HEK293 (cell line): ENCODE measurements around the gene ABHD14A.
A peak's percentile ranks its signal among the peaks of the same experiment; 100 is the strongest.

ENCODE experiments used
- CTCF ChIA-PET: fragments of 350-600 bp; formaldehyde crosslinking; extraction: SDS; loops from one replicate; lab custom pipeline; 2021; ENCODE audit warnings: antibody characterized with exemption; lab: Yijun Ruan, JAX
- POLR2A ChIA-PET: fragments of 300-600 bp; formaldehyde crosslinking; extraction: SDS; loops from one replicate; lab custom pipeline; 2020; ENCODE audit warnings: antibody characterized with exemption, inconsistent platforms; lab: Yijun Ruan, JAX
- H3K27ac ChIP-seq: fragments of 200-500 bp; sonication (Bioruptor generic); 2 replicates; pipeline ENCODE4 v1.5.1; 2014; ENCODE audit warnings: low read depth, low read length, control low read depth, inconsistent platforms; ENCODE audit errors: extremely low read depth
- H3K36me3 ChIP-seq, 2 experiments: fragments of 200-500 bp in 1 of 2; sonication (Bioruptor generic) in 1 of 2; 1 replicate in 1 of 2; 2 replicates in 1 of 2; pipeline ENCODE4 v1.5.1; 2014 to 2017; ENCODE audit warnings: inconsistent platforms in 2 of 2, low read length in 2 of 2; ENCODE audit not compliant: control insufficient read depth in 2 of 2, insufficient read depth in 1 of 2
- H3K4me1 ChIP-seq: fragments of 200-500 bp; sonication (Bioruptor generic); 2 replicates; pipeline ENCODE4 v1.5.1; 2014; ENCODE audit warnings: mild to moderate bottlenecking, low read length, inconsistent platforms; ENCODE audit not compliant: control insufficient read depth, insufficient read depth
- H3K4me3 ChIP-seq: 2 replicates; pipeline ENCODE4 v1.5.1; 2011; ENCODE audit warnings: low read depth, mild to moderate bottlenecking, control low read depth, low read length, moderate library complexity
- H3K9me3 ChIP-seq: fragments of 200-500 bp; sonication (Bioruptor generic); 2 replicates; pipeline ENCODE4 v1.5.1; 2014; ENCODE audit warnings: low read depth, low read length, inconsistent platforms; ENCODE audit not compliant: control insufficient read depth, insufficient read depth
- GLIS2 ChIP-seq: fragments of 450-650 bp; formaldehyde crosslinking; IDR thresholded peaks from 2 replicates; pipeline ENCODE4 v1.5.1; 2016; ENCODE audit warnings: missing biosample characterization, missing genetic modification characterization
- HOXA7 ChIP-seq: sonication (generic); formaldehyde crosslinking; IDR thresholded peaks from 2 replicates; pipeline ENCODE4 v1.8.1; 2022; ENCODE audit warnings: missing genetic modification reagents, borderline replicate concordance
- HOXD13 ChIP-seq: sonication (generic); formaldehyde crosslinking; IDR thresholded peaks from 2 replicates; pipeline ENCODE4 v1.8.0; 2022; ENCODE audit warnings: missing genetic modification reagents, borderline replicate concordance
- IKZF3 ChIP-seq: fragments of 450-650 bp; IDR thresholded peaks from 2 replicates; pipeline ENCODE4 v1.5.0; 2018; ENCODE audit warnings: missing biosample characterization, mild to moderate bottlenecking, missing genetic modification characterization, moderate library complexity
- KLF1 ChIP-seq: fragments of 450-650 bp; formaldehyde crosslinking; IDR thresholded peaks from 2 replicates; pipeline ENCODE4 v1.5.1; 2016; ENCODE audit warnings: missing biosample characterization, missing genetic modification characterization
- KLF7 ChIP-seq: fragments of 450-650 bp; formaldehyde crosslinking; IDR thresholded peaks from 2 replicates; pipeline ENCODE4 v1.5.1; 2016; ENCODE audit warnings: missing biosample characterization, missing genetic modification characterization, borderline replicate concordance
- PRDM10 ChIP-seq: fragments of 450-650 bp; formaldehyde crosslinking; IDR thresholded peaks from 2 replicates; pipeline ENCODE4 v1.5.1; 2016; ENCODE audit warnings: missing biosample characterization, missing genetic modification characterization
- ZIC2 ChIP-seq: fragments of 450-650 bp; formaldehyde crosslinking; IDR thresholded peaks from 2 replicates; pipeline ENCODE4 v1.5.1; 2016; ENCODE audit warnings: missing biosample characterization, missing genetic modification characterization
- ZNF121 ChIP-seq: fragments of 450-650 bp; formaldehyde crosslinking; IDR thresholded peaks from 2 replicates; pipeline ENCODE4 v1.5.1; 2016; ENCODE audit warnings: missing biosample characterization, missing genetic modification characterization
- ZNF132 ChIP-seq: fragments of 450-650 bp; formaldehyde crosslinking; IDR thresholded peaks from 2 replicates; pipeline ENCODE4 v1.5.1; 2017; ENCODE audit warnings: missing biosample characterization, missing genetic modification characterization, borderline replicate concordance
- ZNF133 ChIP-seq: fragments of 450-650 bp; formaldehyde crosslinking; IDR thresholded peaks from 2 replicates; pipeline ENCODE4 v1.5.1; 2016; ENCODE audit warnings: missing biosample characterization, missing genetic modification characterization
- ZNF184 ChIP-seq: fragments of 450-650 bp; IDR thresholded peaks from 2 replicates; pipeline ENCODE4 v1.5.1; 2018; ENCODE audit warnings: missing biosample characterization, mild to moderate bottlenecking, missing genetic modification characterization
- ZNF202 ChIP-seq: fragments of 450-650 bp; formaldehyde crosslinking; IDR thresholded peaks from 2 replicates; pipeline ENCODE4 v1.5.1; 2016; ENCODE audit warnings: missing biosample characterization, missing genetic modification characterization, borderline replicate concordance
- ZNF211 ChIP-seq: fragments of 450-650 bp; formaldehyde crosslinking; IDR thresholded peaks from 2 replicates; pipeline ENCODE4 v1.5.1; 2016; ENCODE audit warnings: low read depth, missing biosample characterization, missing genetic modification characterization
- ZNF248 ChIP-seq: fragments of 450-650 bp; formaldehyde crosslinking; IDR thresholded peaks from 2 replicates; pipeline ENCODE4 v1.5.1; 2017; ENCODE audit warnings: missing biosample characterization, missing genetic modification characterization
- ZNF266 ChIP-seq: fragments of 450-650 bp; formaldehyde crosslinking; IDR thresholded peaks from 2 replicates; pipeline ENCODE4 v1.5.1; 2016; ENCODE audit warnings: missing biosample characterization, missing genetic modification characterization, low read depth
- ZNF324 ChIP-seq: fragments of 450-650 bp; formaldehyde crosslinking; IDR thresholded peaks from 2 replicates; pipeline ENCODE4 v1.5.1; 2016; ENCODE audit warnings: missing biosample characterization, missing genetic modification characterization
- ZNF394 ChIP-seq: fragments of 450-650 bp; formaldehyde crosslinking; IDR thresholded peaks from 2 replicates; pipeline ENCODE4 v1.5.1; 2016; ENCODE audit warnings: missing biosample characterization, missing genetic modification characterization, mild to moderate bottlenecking, moderate library complexity, borderline replicate concordance
- ZNF521 ChIP-seq: fragments of 450-650 bp; formaldehyde crosslinking; IDR thresholded peaks from 2 replicates; pipeline ENCODE4 v1.5.1; 2017; ENCODE audit warnings: missing biosample characterization, mild to moderate bottlenecking, missing genetic modification characterization
- ZNF571 ChIP-seq: fragments of 450-650 bp; formaldehyde crosslinking; IDR thresholded peaks from 2 replicates; pipeline ENCODE4 v1.5.0; 2017; ENCODE audit warnings: missing biosample characterization, missing genetic modification characterization
- ZNF600 ChIP-seq: fragments of 450-650 bp; formaldehyde crosslinking; IDR thresholded peaks from 2 replicates; pipeline ENCODE4 v1.5.1; 2016; ENCODE audit warnings: missing biosample characterization, missing genetic modification characterization
- ZNF624 ChIP-seq: fragments of 450-650 bp; formaldehyde crosslinking; IDR thresholded peaks from 2 replicates; pipeline ENCODE4 v1.5.1; 2017; ENCODE audit warnings: missing biosample characterization, missing genetic modification characterization
- ZNF626 ChIP-seq: fragments of 450-650 bp; sonication (Bioruptor Pico); formaldehyde crosslinking; IDR thresholded peaks from 2 replicates; pipeline ENCODE4 v1.5.1; 2018; ENCODE audit warnings: missing biosample characterization, missing genetic modification characterization, inconsistent platforms
- ZNF639 ChIP-seq: fragments of 450-650 bp; formaldehyde crosslinking; IDR thresholded peaks from 2 replicates; pipeline ENCODE4 v1.5.1; 2016; ENCODE audit warnings: missing biosample characterization, missing genetic modification characterization
- ZNF785 ChIP-seq: fragments of 450-650 bp; formaldehyde crosslinking; IDR thresholded peaks from 2 replicates; pipeline ENCODE4 v1.5.1; 2016; ENCODE audit warnings: missing biosample characterization, missing genetic modification characterization
- ZNF791 ChIP-seq: fragments of 450-650 bp; formaldehyde crosslinking; IDR thresholded peaks from 2 replicates; pipeline ENCODE4 v1.5.1; 2016; ENCODE audit warnings: missing biosample characterization, missing genetic modification characterization
- ZNF837 ChIP-seq: fragments of 450-650 bp; formaldehyde crosslinking; IDR thresholded peaks from 2 replicates; pipeline ENCODE4 v1.5.1; 2016; ENCODE audit warnings: missing biosample characterization, missing genetic modification characterization
- TF ChIP-seq, protein P1 (sequence below): fragments of 450-650 bp; formaldehyde crosslinking; IDR thresholded peaks from 2 replicates; pipeline ENCODE4 v1.5.1; 2016; ENCODE audit warnings: missing biosample characterization, missing genetic modification characterization
- TF ChIP-seq, protein P2 (sequence below): fragments of 450-650 bp; formaldehyde crosslinking; IDR thresholded peaks from 2 replicates; pipeline ENCODE4 v1.5.1; 2016; ENCODE audit warnings: missing biosample characterization, missing genetic modification characterization

ABHD14A gene

DNA sequence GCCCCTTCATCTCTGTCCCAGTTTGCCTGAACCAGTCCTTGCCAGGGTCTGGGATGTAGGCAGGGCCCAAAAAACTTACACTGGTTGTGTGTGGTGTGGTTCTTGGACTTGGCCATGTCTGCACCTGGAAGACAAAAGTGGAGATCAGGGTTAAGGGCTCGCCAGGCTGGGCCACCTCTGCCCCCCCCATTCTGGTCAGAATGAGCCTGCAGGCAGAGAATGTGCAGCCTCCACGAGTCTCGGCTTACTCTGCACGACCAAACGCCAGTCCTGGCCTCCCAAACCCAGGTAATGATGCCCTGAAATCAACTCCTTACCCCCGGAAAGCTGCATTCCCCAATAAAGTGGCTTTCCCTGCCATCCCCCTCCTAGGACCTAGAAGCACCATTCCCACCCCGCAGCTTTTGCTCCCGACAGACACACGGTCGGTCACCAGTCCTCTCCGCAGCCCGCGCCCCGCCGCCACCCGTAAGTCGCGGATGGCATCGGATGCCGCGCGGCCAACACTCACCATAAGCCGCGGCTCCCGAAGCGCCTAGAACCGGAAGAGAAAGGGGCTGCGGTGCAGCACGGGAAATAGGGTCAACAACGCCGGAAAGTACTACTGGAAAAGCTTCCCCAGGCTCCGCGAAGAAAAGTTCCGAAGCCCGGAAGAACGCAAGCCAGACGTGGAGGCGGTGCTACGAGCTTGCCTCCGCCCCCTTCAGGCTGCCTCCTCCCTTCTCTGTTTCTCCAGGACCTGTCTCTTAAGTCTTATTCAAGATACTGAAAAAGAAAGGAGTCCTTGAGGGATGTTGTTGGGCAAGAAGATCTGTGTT, 20.7 kb downstream of the ABHD14A start, which contains the start of gene RPL29:
Gene RPL29, minus strand, starts transcription at position 550 of the 818 bp plus-strand sequence. Its CDS starts 434 bp downstream, at position 116.
- Histone ChIP-seq H3K27ac (peak within 1 kb of the TSS; percentile 98), H3K9me3 (no peaks in the 10 kb centered on the region), H3K4me1 (no peaks in the 10 kb centered on the region), H3K36me3 (peaks cover 0 to 43% of the 10 kb centered on the region in 2 experiments; a peak in 2 of 3 replicates), H3K4me3 (peak within 1 kb of the TSS; percentile 100)
- ChIA-PET CTCF (interaction anchor here (1.0 to 1.1 kb wide), 2 partner anchors 10 to 14 kb away, joined by 3 read pairs; no protein-coding TSS in a partner anchor), POLR2A (interaction anchor here (0.5 to 2.6 kb wide), 19 partner anchors 9 to 497 kb away, joined by 3 to 47 read pairs (median 4); partner anchors contain the start of genes ABHD14B, ACY1, DUSP7 and PARP3)
- no peak for TF ChIP-seq ZIC2 (tag by site-specific recombination)
- TF ChIP-seq PRDM10, result peak; percentile 61; the same call in 1 of the 2 replicates
- no peak for TF ChIP-seq ZNF202 (tag by site-specific recombination)
- TF ChIP-seq HOXA7 (CRISPR knock-in tag), result no peak
- no peak for TF ChIP-seq KLF1 (tag by site-specific recombination)
- TF ChIP-seq, protein P1, sequence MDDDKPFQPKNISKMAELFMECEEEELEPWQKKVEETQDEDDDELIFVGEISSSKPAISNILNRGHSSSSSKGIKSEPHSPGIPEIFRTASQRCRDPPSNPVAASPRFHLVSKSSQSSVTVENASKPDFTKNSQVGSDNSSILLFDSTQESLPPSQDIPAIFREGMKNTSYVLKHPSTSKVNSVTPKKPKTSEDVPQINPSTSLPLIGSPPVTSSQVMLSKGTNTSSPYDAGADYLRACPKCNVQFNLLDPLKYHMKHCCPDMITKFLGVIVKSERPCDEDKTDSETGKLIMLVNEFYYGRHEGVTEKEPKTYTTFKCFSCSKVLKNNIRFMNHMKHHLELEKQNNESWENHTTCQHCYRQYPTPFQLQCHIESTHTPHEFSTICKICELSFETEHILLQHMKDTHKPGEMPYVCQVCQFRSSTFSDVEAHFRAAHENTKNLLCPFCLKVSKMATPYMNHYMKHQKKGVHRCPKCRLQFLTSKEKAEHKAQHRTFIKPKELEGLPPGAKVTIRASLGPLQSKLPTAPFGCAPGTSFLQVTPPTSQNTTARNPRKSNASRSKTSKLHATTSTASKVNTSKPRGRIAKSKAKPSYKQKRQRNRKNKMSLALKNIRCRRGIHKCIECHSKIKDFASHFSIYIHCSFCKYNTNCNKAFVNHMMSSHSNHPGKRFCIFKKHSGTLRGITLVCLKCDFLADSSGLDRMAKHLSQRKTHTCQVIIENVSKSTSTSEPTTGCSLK (tag by site-specific recombination), result no peak
- no peak for TF ChIP-seq ZNF121 (tag by site-specific recombination)
- TF ChIP-seq ZNF791 (tag by site-specific recombination), result no peak
- no peak for TF ChIP-seq ZNF266
- TF ChIP-seq ZNF626, result no peak
- TF ChIP-seq IKZF3 (tag by site-specific recombination), result no peak
- no peak for TF ChIP-seq ZNF184 (tag by site-specific recombination)
- TF ChIP-seq ZNF132, result no peak
- peak; percentile 10; the same call in 1 of the 2 replicates for TF ChIP-seq KLF7 (tag by site-specific recombination)
- TF ChIP-seq HOXD13 (CRISPR knock-in tag), result no peak
- TF ChIP-seq ZNF624 (tag by site-specific recombination), result no peak
- no peak for TF ChIP-seq ZNF571 (tag by site-specific recombination)
- TF ChIP-seq ZNF248, result no peak
- TF ChIP-seq, protein P2, sequence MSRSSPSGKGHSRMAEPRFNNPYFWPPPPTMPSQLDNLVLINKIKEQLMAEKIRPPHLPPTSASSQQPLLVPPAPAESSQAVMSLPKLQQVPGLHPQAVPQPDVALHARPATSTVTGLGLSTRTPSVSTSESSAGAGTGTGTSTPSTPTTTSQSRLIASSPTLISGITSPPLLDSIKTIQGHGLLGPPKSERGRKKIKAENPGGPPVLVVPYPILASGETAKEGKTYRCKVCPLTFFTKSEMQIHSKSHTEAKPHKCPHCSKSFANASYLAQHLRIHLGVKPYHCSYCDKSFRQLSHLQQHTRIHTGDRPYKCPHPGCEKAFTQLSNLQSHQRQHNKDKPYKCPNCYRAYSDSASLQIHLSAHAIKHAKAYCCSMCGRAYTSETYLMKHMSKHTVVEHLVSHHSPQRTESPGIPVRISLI, result no peak
- TF ChIP-seq ZNF600 (tag by site-specific recombination), result no peak; the same call in 1 of the 2 replicates
- TF ChIP-seq ZNF837, result no peak
- peak; percentile 82; the same call in 1 of the 2 replicates for TF ChIP-seq ZNF324 (tag by site-specific recombination)
- TF ChIP-seq ZNF639, result peak; percentile 96
- peak; percentile 73 for TF ChIP-seq ZNF394 (tag by site-specific recombination)
- TF ChIP-seq GLIS2 (tag by site-specific recombination), result no peak
- no peak; the same call in 1 of the 2 replicates for TF ChIP-seq ZNF133 (tag by site-specific recombination)
- TF ChIP-seq ZNF211 (tag by site-specific recombination), result no peak
- TF ChIP-seq ZNF521 (tag by site-specific recombination), result no peak
- no peak for TF ChIP-seq ZNF785 (tag by site-specific recombination)
